Endothelial cell of umbilical vein (primary cell): ENCODE data around the gene CHD5. TPM values are rescaled to one million over a fixed set of nuclear protein-coding genes. Genes with fewer than 3 reads are reported as not detected.

Source experiments
- BruUV-seq: library from RNA; stranded (reverse); fragments of 400-500 nt; replicated peaks from 2 replicates; lab custom pipeline; 2021; lab: Mats Ljungman, UMichigan
- CTCF ChIA-PET: fragments of 300-600, 350-600 bp; sonication (Branson Sonifier 250); formaldehyde crosslinking; loops from one replicate; lab custom pipeline; 2021; ENCODE audit warnings: antibody characterized with exemption, inconsistent platforms; lab: Charles Lee
- POLR2A ChIA-PET: fragments of 300-600, 350-600 bp; sonication (Branson Sonifier 250); formaldehyde crosslinking; loops from one replicate; lab custom pipeline; 2021; ENCODE audit warnings: antibody characterized with exemption, inconsistent platforms; lab: Charles Lee
- DNase-seq: peaks from one replicate; pipeline ENCODE4 v3.0.0-alpha.2; 2011; ENCODE audit warnings: low read depth, low spot score
- FAIRE-seq: peaks from 2 replicates; lab custom pipeline; 2011; peaks lifted over from hg19 to GRCh38; lab: Jason Lieb, UNC
- H2AFZ ChIP-seq: 2 replicates; pipeline ENCODE4 v1.6.0; 2012; ENCODE audit warnings: low read depth, low read length, control low read depth, inconsistent platforms
- H3K27ac ChIP-seq: 2 replicates; pipeline ENCODE4 v1.5.1; 2011; ENCODE audit warnings: low read depth, mild to moderate bottlenecking, control low read depth, low read length, moderate library complexity; ENCODE audit not compliant: insufficient read depth
- H3K27me3 ChIP-seq, 2 experiments: 2 replicates each; pipeline versions ENCODE4 v1.6.0 to v1.6.1; 2011; ENCODE audit warnings: low read length in 2 of 2, mixed read lengths in 1 of 2; ENCODE audit not compliant: control insufficient read depth in 2 of 2, insufficient read depth in 2 of 2
- H3K36me3 ChIP-seq, 2 experiments: 2 replicates in 1 of 2; 3 replicates in 1 of 2; pipeline ENCODE4 v1.5.1; 2011; ENCODE audit warnings: low read length in 2 of 2, mild to moderate bottlenecking in 1 of 2, moderate library complexity in 1 of 2; ENCODE audit not compliant: control insufficient read depth in 2 of 2, insufficient read depth in 2 of 2; ENCODE audit errors: extremely low read depth in 1 of 2
- H3K4me1 ChIP-seq: 3 replicates; pipeline ENCODE4 v1.5.1; 2011; ENCODE audit warnings: mild to moderate bottlenecking, low read length; ENCODE audit not compliant: control insufficient read depth, insufficient read depth; ENCODE audit errors: extremely low read depth
- H3K4me2 ChIP-seq: 2 replicates; pipeline ENCODE4 v1.6.1; 2011; ENCODE audit warnings: low read length, control low read depth, mixed read lengths; ENCODE audit not compliant: insufficient read depth
- H3K4me3 ChIP-seq, 3 experiments: fragments of 200-600 bp in 1 of 3; sonication (generic), shearing (Covaris generic) in 1 of 3; replicated peaks in 1 of 3; 2 replicates each; pipeline ENCODE4 v1.5.1; 2011 to 2016; ENCODE audit warnings: control low read depth in 3 of 3, low read length in 3 of 3, mild to moderate bottlenecking in 2 of 3, inconsistent platforms in 1 of 3, low read depth in 1 of 3, moderate library complexity in 1 of 3; ENCODE audit not compliant: insufficient read depth in 1 of 3
- H3K79me2 ChIP-seq: 2 replicates; pipeline ENCODE4 v1.6.0; 2012; ENCODE audit warnings: low read length, inconsistent platforms; ENCODE audit not compliant: control insufficient read depth, insufficient read depth
- H3K9ac ChIP-seq: replicated peaks from 2 replicates; pipeline ENCODE3; 2011; ENCODE audit warnings: low read length, control low read depth; ENCODE audit not compliant: insufficient read depth; ENCODE audit errors: extremely low read depth
- H3K9me1 ChIP-seq: replicated peaks from 3 replicates; pipeline ENCODE4 v1.6.0; 2011; ENCODE audit warnings: mild to moderate bottlenecking, low read length; ENCODE audit not compliant: control insufficient read depth, insufficient read depth; ENCODE audit errors: extremely low read depth
- H3K9me3 ChIP-seq: replicated peaks from 2 replicates; pipeline ENCODE4 v1.5.1; 2012; ENCODE audit warnings: low read length, inconsistent platforms; ENCODE audit not compliant: control insufficient read depth, insufficient read depth
- H4K20me1 ChIP-seq: replicated peaks from 2 replicates; pipeline ENCODE3; 2011; ENCODE audit warnings: mild to moderate bottlenecking, low read length; ENCODE audit not compliant: control insufficient read depth, insufficient read depth; ENCODE audit errors: extremely low read depth
- EZH2 ChIP-seq: IDR thresholded peaks from 2 replicates; pipeline ENCODE4 v1.6.1; 2012; ENCODE audit warnings: borderline replicate concordance, low read depth, mild to moderate bottlenecking, moderate library complexity, low read length, inconsistent platforms; ENCODE audit not compliant: severe bottlenecking
- FOS ChIP-seq: IDR thresholded peaks from 2 replicates; pipeline ENCODE4 v1.6.1; 2011; ENCODE audit warnings: mild to moderate bottlenecking, low read length, moderate library complexity, borderline replicate concordance; ENCODE audit not compliant: insufficient read depth
- GATA2 ChIP-seq: IDR thresholded peaks from 2 replicates; pipeline ENCODE4 v1.7.0; 2011; ENCODE audit warnings: low read depth, mild to moderate bottlenecking, moderate library complexity, mixed read lengths, low read length; ENCODE audit not compliant: insufficient read length, insufficient read depth
- JUN ChIP-seq: IDR thresholded peaks from 2 replicates; pipeline ENCODE4 v1.6.1; 2011; ENCODE audit warnings: borderline replicate concordance, low read depth; ENCODE audit not compliant: insufficient read length, insufficient read depth
- MYC ChIP-seq: IDR thresholded peaks from one replicate; pipeline ENCODE4 v1.6.1; 2011; ENCODE audit warnings: mild to moderate bottlenecking, low read depth, low read length
- POLR2A ChIP-seq: IDR thresholded peaks from 2 replicates; pipeline ENCODE4 v1.6.1; 2012; ENCODE audit warnings: low read depth, mild to moderate bottlenecking, control low read depth, low read length
- POLR2AphosphoS5 ChIP-seq: IDR thresholded peaks from 2 replicates; pipeline ENCODE4 v1.6.1; 2012; ENCODE audit warnings: low read depth, mild to moderate bottlenecking, control low read depth, low read length, moderate library complexity; ENCODE audit not compliant: insufficient read depth
- dilution Hi-C: fragments of 300-500 bp; cut with MboI; formaldehyde crosslinking; loops from one replicate; pipeline ENCODE4 v1.15.0; 2019; ENCODE audit warnings: low sequenced_read_pairs; ENCODE audit not compliant: extremely low pct_ligation_motif_present
- intact Hi-C: fragments of 100-400 bp; cut with micrococcal nuclease; formaldehyde crosslinking; loops from one replicate; pipeline ENCODE4 v1.10.0; 2022
- polyA plus RNA-seq, 4 experiments: library from polyadenylated mRNA; depleted of rRNA in 3 of 4; stranded (reverse) in 3 of 4; unstranded in 1 of 4; fragments of >200 nt; gene quantifications; 2 replicates each; pipeline versions ENCODE4 v1.2.1 to v1.2.3, GENCODE V29; 2011 to 2012; ENCODE audit warnings: missing spikeins in 1 of 4
- total RNA-seq: library from RNA; stranded (reverse); gene quantifications from 2 replicates; pipeline ENCODE4 v1.2.3, GENCODE V29; 2021
- TF ChIP-seq, protein P1 (sequence below): IDR thresholded peaks from 2 replicates; pipeline ENCODE4 v1.6.1; 2011; ENCODE audit not compliant: insufficient read depth, insufficient read length
- TF ChIP-seq, protein P2 (sequence below), 2 donors: IDR thresholded peaks; 1 replicate in 1 of 2; 2 replicates in 1 of 2; pipeline ENCODE4 v1.5.1; 2011; ENCODE audit warnings: low read length in 2 of 2, mild to moderate bottlenecking in 2 of 2, moderate library complexity in 2 of 2, control low read depth in 1 of 2, inconsistent platforms in 1 of 2, low read depth in 1 of 2; ENCODE audit not compliant: insufficient read depth in 1 of 2; ENCODE audit errors: extremely low read depth in 1 of 2

CHD5 gene
- total and polyA plus RNA-seq, 2 donors (not counting 3 experiments of a cell fraction or from before 2014, with no cell fraction given): 0.04 to 0.11 TPM

DNA sequence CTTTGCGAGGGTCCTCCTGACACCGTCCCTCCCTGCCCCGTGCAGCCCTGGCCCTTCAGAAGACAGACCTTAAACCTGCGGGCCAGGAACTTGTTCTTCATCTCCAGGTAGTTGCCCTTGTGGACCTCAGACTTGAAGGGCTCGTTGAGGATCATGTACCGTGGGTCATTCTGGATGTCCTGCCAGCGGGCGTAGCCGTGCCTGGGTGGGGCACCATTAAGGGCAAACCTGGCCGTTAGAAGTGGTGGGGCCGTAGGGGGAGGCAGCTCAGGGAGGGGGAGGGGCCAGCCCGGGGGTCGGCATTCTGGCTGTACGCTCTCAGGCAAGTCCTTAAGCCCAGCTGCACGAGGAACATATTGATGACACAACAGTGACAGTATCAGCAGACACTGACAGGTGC, 69.8 kb downstream of the CHD5 start:
- ChIA-PET CTCF (interaction anchor here (0.8 to 1.1 kb wide), 2 partner anchors 75 to 134 kb away, joined by 3 to 5 read pairs; no protein-coding TSS in a partner anchor), POLR2A (no interaction called here)
- H4K20me1 ChIP-seq: no peaks in the 10 kb centered on the region
- no peaks in the 10 kb centered on the region for H3K4me1 ChIP-seq
- no peak overlapping the region for H3K9ac ChIP-seq
- DNase-seq (no peak), FAIRE-seq (no peak)
- H3K27me3 ChIP-seq: no peaks in the 10 kb centered on the region
- no peaks in the 10 kb centered on the region for H3K36me3 ChIP-seq
- H3K9me3 ChIP-seq: no peaks in the 10 kb centered on the region
- no peak overlapping the region for H3K4me3 ChIP-seq
- H3K27ac ChIP-seq: no peak overlapping the region
- intact Hi-C loops (loop anchor here (10.0 kb wide), 1 partner anchor 234 kb away; no protein-coding TSS in a partner anchor), dilution Hi-C loops (no loop called here)
- no peak overlapping the region for H3K4me2 ChIP-seq
- no peak overlapping the region for H2AFZ ChIP-seq
- H3K9me1 ChIP-seq: no peaks in the 10 kb centered on the region
- H3K79me2 ChIP-seq: no peaks in the 10 kb centered on the region
- no TSS peak for BruUV-seq
- TF ChIP-seq POLR2A: no peak
- TF ChIP-seq, protein P1, sequence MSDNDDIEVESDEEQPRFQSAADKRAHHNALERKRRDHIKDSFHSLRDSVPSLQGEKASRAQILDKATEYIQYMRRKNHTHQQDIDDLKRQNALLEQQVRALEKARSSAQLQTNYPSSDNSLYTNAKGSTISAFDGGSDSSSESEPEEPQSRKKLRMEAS: no peak
- TF ChIP-seq GATA2: no peak
- TF ChIP-seq, protein P2, sequence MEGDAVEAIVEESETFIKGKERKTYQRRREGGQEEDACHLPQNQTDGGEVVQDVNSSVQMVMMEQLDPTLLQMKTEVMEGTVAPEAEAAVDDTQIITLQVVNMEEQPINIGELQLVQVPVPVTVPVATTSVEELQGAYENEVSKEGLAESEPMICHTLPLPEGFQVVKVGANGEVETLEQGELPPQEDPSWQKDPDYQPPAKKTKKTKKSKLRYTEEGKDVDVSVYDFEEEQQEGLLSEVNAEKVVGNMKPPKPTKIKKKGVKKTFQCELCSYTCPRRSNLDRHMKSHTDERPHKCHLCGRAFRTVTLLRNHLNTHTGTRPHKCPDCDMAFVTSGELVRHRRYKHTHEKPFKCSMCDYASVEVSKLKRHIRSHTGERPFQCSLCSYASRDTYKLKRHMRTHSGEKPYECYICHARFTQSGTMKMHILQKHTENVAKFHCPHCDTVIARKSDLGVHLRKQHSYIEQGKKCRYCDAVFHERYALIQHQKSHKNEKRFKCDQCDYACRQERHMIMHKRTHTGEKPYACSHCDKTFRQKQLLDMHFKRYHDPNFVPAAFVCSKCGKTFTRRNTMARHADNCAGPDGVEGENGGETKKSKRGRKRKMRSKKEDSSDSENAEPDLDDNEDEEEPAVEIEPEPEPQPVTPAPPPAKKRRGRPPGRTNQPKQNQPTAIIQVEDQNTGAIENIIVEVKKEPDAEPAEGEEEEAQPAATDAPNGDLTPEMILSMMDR (IDR thresholded peaks at IDR 0.05; ENCODE audit: extremely low read depth in 1 of 2, insufficient read depth in 1 of 2, low read depth in 1 of 2, low read length in 2 of 2): no peak
- no peak for TF ChIP-seq MYC
- TF ChIP-seq FOS: no peak
- no peak for TF ChIP-seq POLR2AphosphoS5
- TF ChIP-seq EZH2: no peak
- no peak for TF ChIP-seq JUN
